HEK293 (cell line): ENCODE measurements around the gene GLIS1.

Source experiments
- BCL11B ChIP-seq: fragments of 450-650 bp; formaldehyde crosslinking; IDR thresholded peaks from 2 replicates; pipeline ENCODE4 v1.5.1; 2016; ENCODE audit warnings: low read depth, missing biosample characterization, missing genetic modification characterization
- CTCF ChIP-seq: fragments of 450-650 bp; formaldehyde crosslinking; IDR thresholded peaks from 2 replicates; pipeline ENCODE4 v1.5.1; 2016; ENCODE audit warnings: missing biosample characterization, missing genetic modification characterization
- ELK4 ChIP-seq: IDR thresholded peaks from 2 replicates; pipeline ENCODE4 v1.6.1; 2011; ENCODE audit warnings: mild to moderate bottlenecking, low read depth, low read length, borderline replicate concordance
- GLI2 ChIP-seq: fragments of 450-650 bp; formaldehyde crosslinking; IDR thresholded peaks from 2 replicates; pipeline ENCODE4; 2017; ENCODE audit warnings: missing biosample characterization, missing genetic modification characterization, low read depth, borderline replicate concordance
- KLF17 ChIP-seq: fragments of 450-650 bp; formaldehyde crosslinking; IDR thresholded peaks from 2 replicates; pipeline ENCODE4 v1.5.1; 2016; ENCODE audit warnings: missing biosample characterization, missing genetic modification characterization
- PRDM10 ChIP-seq: fragments of 450-650 bp; formaldehyde crosslinking; IDR thresholded peaks from 2 replicates; pipeline ENCODE4 v1.5.1; 2016; ENCODE audit warnings: missing biosample characterization, missing genetic modification characterization
- SCRT2 ChIP-seq: fragments of 450-650 bp; formaldehyde crosslinking; IDR thresholded peaks from 2 replicates; pipeline ENCODE4 v1.5.1; 2016; ENCODE audit warnings: missing biosample characterization, missing genetic modification characterization
- SP7 ChIP-seq: fragments of 450-650 bp; formaldehyde crosslinking; IDR thresholded peaks from 2 replicates; pipeline ENCODE4 v1.5.1; 2016; ENCODE audit warnings: missing biosample characterization, missing genetic modification characterization
- TCF7L2 ChIP-seq: IDR thresholded peaks from 2 replicates; pipeline ENCODE4 v1.6.1; 2011; ENCODE audit warnings: low read depth, mild to moderate bottlenecking, inconsistent platforms, low read length, moderate library complexity, borderline replicate concordance
- ZBTB20 ChIP-seq: fragments of 450-650 bp; formaldehyde crosslinking; IDR thresholded peaks from 2 replicates; pipeline ENCODE4 v1.5.1; 2016; ENCODE audit warnings: missing biosample characterization, missing genetic modification characterization
- ZBTB21 ChIP-seq: fragments of 450-650 bp; formaldehyde crosslinking; IDR thresholded peaks from 2 replicates; pipeline ENCODE4 v1.5.1; 2017; ENCODE audit warnings: missing biosample characterization, missing genetic modification characterization
- ZEB2 ChIP-seq: fragments of 450-650 bp; formaldehyde crosslinking; IDR thresholded peaks from 2 replicates; pipeline ENCODE4 v1.5.1; 2016; ENCODE audit warnings: missing biosample characterization, missing genetic modification characterization
- ZNF10 ChIP-seq: fragments of 450-650 bp; formaldehyde crosslinking; IDR thresholded peaks from 2 replicates; pipeline ENCODE4 v1.5.1; 2017; ENCODE audit warnings: missing biosample characterization, missing genetic modification characterization
- ZNF114 ChIP-seq: fragments of 450-650 bp; formaldehyde crosslinking; IDR thresholded peaks from 2 replicates; pipeline ENCODE4 v1.5.0; 2017; ENCODE audit warnings: missing biosample characterization, missing genetic modification characterization
- ZNF133 ChIP-seq: fragments of 450-650 bp; formaldehyde crosslinking; IDR thresholded peaks from 2 replicates; pipeline ENCODE4 v1.5.1; 2016; ENCODE audit warnings: missing biosample characterization, missing genetic modification characterization
- ZNF16 ChIP-seq: fragments of 450-650 bp; formaldehyde crosslinking; IDR thresholded peaks from 2 replicates; pipeline ENCODE4 v1.5.1; 2016; ENCODE audit warnings: low read depth, missing biosample characterization, missing genetic modification characterization
- ZNF175 ChIP-seq: fragments of 450-650 bp; formaldehyde crosslinking; IDR thresholded peaks from 2 replicates; pipeline ENCODE4 v1.5.1; 2016; ENCODE audit warnings: missing biosample characterization, missing genetic modification characterization
- ZNF202 ChIP-seq: fragments of 450-650 bp; formaldehyde crosslinking; IDR thresholded peaks from 2 replicates; pipeline ENCODE4 v1.5.1; 2016; ENCODE audit warnings: missing biosample characterization, missing genetic modification characterization, borderline replicate concordance
- ZNF354C ChIP-seq: fragments of 450-650 bp; formaldehyde crosslinking; IDR thresholded peaks from 2 replicates; pipeline ENCODE4 v1.5.1; 2016; ENCODE audit warnings: missing biosample characterization, missing genetic modification characterization, low read depth, borderline replicate concordance
- ZNF366 ChIP-seq: fragments of 450-650 bp; formaldehyde crosslinking; conservative IDR thresholded peaks from 2 replicates; pipeline ENCODE4 v1.5.1; 2016; ENCODE audit warnings: missing biosample characterization, missing genetic modification characterization
- ZNF391 ChIP-seq: fragments of 450-650 bp; formaldehyde crosslinking; IDR thresholded peaks from 2 replicates; pipeline ENCODE4 v1.5.1; 2016; ENCODE audit warnings: low read depth, missing biosample characterization, missing genetic modification characterization, borderline replicate concordance
- ZNF416 ChIP-seq: fragments of 450-650 bp; formaldehyde crosslinking; IDR thresholded peaks from 2 replicates; pipeline ENCODE4 v1.5.1; 2016; ENCODE audit warnings: missing biosample characterization, missing genetic modification characterization
- ZNF791 ChIP-seq: fragments of 450-650 bp; formaldehyde crosslinking; IDR thresholded peaks from 2 replicates; pipeline ENCODE4 v1.5.1; 2016; ENCODE audit warnings: missing biosample characterization, missing genetic modification characterization
- ZSCAN23 ChIP-seq: fragments of 450-650 bp; formaldehyde crosslinking; IDR thresholded peaks from 2 replicates; pipeline ENCODE4 v1.5.1; 2016; ENCODE audit warnings: missing biosample characterization, missing genetic modification characterization
- ZSCAN30 ChIP-seq: fragments of 450-650 bp; IDR thresholded peaks from 2 replicates; pipeline ENCODE4 v1.5.1; 2018; ENCODE audit warnings: missing biosample characterization, mild to moderate bottlenecking, missing genetic modification characterization, moderate library complexity
- TF ChIP-seq, protein P1 (sequence below): fragments of 450-650 bp; formaldehyde crosslinking; IDR thresholded peaks from 2 replicates; pipeline ENCODE4 v1.5.1; 2016; ENCODE audit warnings: missing biosample characterization, missing genetic modification characterization

GLIS1 gene

DNA sequence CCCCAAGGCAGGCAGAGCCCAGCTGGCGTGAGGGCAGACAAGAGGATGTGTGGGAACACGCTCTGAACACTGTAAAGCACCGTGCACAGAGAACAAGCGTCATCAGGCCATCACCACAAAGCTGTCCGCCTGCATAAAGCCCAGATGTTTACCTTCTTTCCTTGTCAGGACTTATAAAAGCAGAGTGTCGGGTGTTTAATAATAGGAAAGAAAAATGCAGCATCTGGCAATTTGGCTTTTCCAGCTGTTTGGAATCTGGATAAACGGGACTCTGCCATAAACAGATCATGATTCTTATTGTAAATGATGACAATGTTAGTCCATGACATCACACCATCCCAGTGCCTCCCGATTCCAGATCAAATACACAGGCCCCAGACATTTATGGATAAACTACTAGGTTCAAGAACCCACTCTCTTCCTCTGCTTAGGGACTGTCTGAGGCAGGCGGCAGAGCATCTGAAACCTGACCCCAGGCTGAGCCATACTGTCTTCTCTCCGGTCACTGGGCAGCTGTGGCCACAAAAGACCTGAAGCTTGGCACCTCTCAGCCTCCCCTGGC lies 4.2 kb downstream of the GLIS1 start (continued):
- TF ChIP-seq TCF7L2 = no peak
- peak; percentile 66; the same call in 1 of the 2 replicates for TF ChIP-seq ZBTB21 (tag by site-specific recombination)
- no peak for TF ChIP-seq ZNF354C
- TF ChIP-seq ZNF791 (tag by site-specific recombination) = no peak
- no peak for TF ChIP-seq ZSCAN23 (tag by site-specific recombination)
- TF ChIP-seq SCRT2 (tag by site-specific recombination) = no peak
- TF ChIP-seq KLF17 (tag by site-specific recombination) = no peak
- TF ChIP-seq GLI2 = no peak
- no peak for TF ChIP-seq PRDM10
- no peak for TF ChIP-seq ZNF416 (tag by site-specific recombination)
- TF ChIP-seq ZNF391 (tag by site-specific recombination) = no peak
- no peak for TF ChIP-seq ZNF202
- no peak; the same call in 1 of the 2 replicates for TF ChIP-seq SP7 (tag by site-specific recombination)
- TF ChIP-seq ZNF16 = no peak
- no peak for TF ChIP-seq ZNF175 (tag by site-specific recombination)
- no peak for TF ChIP-seq BCL11B (tag by site-specific recombination)
- TF ChIP-seq ZNF133 = no peak
- TF ChIP-seq, protein P1, sequence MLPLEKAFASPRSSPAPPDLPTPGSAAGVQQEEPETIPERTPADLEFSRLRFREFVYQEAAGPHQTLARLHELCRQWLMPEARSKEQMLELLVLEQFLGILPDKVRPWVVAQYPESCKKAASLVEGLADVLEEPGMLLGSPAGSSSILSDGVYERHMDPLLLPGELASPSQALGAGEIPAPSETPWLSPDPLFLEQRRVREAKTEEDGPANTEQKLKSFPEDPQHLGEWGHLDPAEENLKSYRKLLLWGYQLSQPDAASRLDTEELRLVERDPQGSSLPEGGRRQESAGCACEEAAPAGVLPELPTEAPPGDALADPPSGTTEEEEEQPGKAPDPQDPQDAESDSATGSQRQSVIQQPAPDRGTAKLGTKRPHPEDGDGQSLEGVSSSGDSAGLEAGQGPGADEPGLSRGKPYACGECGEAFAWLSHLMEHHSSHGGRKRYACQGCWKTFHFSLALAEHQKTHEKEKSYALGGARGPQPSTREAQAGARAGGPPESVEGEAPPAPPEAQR (tag by site-specific recombination) = no peak
- no peak for TF ChIP-seq CTCF (tag by site-specific recombination)
- TF ChIP-seq ZNF10 (tag by site-specific recombination) = peak; percentile 24
- no peak for TF ChIP-seq ZSCAN30
- TF ChIP-seq ZBTB20 (tag by site-specific recombination) = peak; percentile 52; the same call in 1 of the 2 replicates
- no peak for TF ChIP-seq ZEB2 (tag by site-specific recombination)
- TF ChIP-seq ELK4 = no peak
- 0 out of 2 replicates have a peak, but pooled peaks have one; percentile 18 for TF ChIP-seq ZNF366 (tag by site-specific recombination)
- TF ChIP-seq ZNF114 (tag by site-specific recombination) = no peak
- TF ChIP-seq, all 188 proteins: peak for 10
